ENCODE results near the gene BTBD18.

BTBD18 gene

DNA sequence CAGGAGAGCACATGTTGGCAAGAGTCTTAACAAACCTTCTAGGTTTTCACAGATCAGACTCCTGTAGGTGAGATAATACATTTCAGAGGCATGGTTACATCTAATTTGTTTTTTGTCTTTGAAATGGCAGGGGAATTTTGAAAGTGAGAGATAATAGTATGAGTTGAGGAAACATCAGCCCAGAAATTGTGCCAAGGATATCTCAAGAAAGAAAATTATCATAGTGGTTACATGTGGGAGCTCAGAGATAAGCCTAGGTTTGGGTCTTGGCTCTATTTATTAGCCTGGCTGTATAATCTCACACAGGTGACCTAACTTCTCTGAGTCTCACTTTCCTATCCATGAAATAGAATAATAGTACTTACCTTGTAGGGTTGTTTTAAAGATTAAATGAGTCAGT is 443 bp downstream of the BTBD18 start:
- H3K4me3 ChIP-seq (ENCODE audit: low read depth, low read length), result no peak overlapping the region
- TF ChIP-seq, protein P1, sequence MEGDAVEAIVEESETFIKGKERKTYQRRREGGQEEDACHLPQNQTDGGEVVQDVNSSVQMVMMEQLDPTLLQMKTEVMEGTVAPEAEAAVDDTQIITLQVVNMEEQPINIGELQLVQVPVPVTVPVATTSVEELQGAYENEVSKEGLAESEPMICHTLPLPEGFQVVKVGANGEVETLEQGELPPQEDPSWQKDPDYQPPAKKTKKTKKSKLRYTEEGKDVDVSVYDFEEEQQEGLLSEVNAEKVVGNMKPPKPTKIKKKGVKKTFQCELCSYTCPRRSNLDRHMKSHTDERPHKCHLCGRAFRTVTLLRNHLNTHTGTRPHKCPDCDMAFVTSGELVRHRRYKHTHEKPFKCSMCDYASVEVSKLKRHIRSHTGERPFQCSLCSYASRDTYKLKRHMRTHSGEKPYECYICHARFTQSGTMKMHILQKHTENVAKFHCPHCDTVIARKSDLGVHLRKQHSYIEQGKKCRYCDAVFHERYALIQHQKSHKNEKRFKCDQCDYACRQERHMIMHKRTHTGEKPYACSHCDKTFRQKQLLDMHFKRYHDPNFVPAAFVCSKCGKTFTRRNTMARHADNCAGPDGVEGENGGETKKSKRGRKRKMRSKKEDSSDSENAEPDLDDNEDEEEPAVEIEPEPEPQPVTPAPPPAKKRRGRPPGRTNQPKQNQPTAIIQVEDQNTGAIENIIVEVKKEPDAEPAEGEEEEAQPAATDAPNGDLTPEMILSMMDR (IDR thresholded peaks at IDR 0.05; ENCODE audit: borderline replicate concordance, insufficient read depth, low read depth, low read length), result no peak

DNA sequence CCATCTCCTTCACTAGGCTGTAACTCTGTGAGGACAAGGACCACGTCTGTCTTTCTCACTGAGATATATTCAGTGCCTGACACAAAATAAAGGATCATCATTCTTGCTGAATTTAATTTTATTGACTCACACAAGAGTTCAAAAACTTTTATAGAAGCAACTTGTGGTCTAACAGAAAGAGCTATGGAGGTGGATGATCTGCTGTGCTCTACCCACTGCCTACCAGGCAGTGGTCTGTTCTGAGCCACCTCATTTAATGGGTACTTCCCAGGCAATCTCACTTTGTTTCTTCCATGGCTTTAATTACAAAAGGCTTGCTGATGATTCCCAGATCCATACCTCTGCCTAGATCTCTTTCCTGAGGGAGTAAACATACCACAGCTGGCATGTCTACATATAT is 4.7 kb downstream of the BTBD18 start:
- TF ChIP-seq, protein P1 (IDR thresholded peaks at IDR 0.05; ENCODE audit: borderline replicate concordance, insufficient read depth, low read depth, low read length), result no peak
- no peak overlapping the region for H3K4me3 ChIP-seq (ENCODE audit: low read depth, low read length)

DNA sequence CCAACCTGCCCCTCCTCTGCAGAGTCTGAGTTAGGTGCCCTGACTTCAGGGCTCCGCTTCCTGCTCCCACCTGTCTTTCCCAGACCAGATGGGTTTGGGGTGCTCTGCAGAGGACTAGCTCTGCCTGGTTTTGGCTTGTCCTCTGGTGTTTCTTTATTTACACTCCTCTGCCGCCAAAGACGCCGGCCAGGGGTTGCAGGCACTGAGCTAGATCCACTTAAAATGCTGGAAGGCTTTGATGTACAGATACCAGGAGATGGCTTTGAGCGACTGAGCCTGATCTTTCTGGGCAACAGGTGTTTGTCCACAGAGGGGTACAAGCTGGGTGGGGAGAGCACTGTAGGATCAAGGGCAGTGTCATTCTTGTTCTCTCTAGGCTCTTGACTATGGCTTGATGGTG is 6.4 kb downstream of the BTBD18 start:
- no peak overlapping the region for H3K4me3 ChIP-seq (ENCODE audit: low read depth, low read length)
- TF ChIP-seq, protein P1 (IDR thresholded peaks at IDR 0.05; ENCODE audit: borderline replicate concordance, insufficient read depth, low read depth, low read length), result no peak

DNA sequence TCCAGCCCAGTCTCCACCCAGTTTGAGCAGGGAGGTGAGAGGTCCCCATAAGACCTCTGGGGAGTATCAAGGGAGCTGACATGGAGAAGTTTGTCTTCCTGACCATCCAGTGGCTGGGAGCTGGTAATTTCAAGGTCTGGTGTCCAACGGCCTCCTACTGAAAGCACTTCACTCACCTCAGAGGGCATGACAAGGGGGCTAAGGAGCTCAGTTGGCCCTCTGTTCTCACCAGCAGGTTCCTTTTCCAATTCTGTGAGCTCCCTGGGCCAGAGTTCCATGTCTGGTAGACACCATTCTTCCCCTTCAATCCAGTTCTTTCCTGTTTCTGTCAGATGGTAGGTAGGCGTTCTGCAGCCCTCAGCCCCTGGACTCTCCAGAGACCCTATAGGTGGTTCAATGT is 7.3 kb downstream of the BTBD18 start:
- TF ChIP-seq, protein P1 (IDR thresholded peaks at IDR 0.05; ENCODE audit: borderline replicate concordance, insufficient read depth, low read depth, low read length), result no peak
- H3K4me3 ChIP-seq (ENCODE audit: low read depth, low read length), result no peak overlapping the region

DNA sequence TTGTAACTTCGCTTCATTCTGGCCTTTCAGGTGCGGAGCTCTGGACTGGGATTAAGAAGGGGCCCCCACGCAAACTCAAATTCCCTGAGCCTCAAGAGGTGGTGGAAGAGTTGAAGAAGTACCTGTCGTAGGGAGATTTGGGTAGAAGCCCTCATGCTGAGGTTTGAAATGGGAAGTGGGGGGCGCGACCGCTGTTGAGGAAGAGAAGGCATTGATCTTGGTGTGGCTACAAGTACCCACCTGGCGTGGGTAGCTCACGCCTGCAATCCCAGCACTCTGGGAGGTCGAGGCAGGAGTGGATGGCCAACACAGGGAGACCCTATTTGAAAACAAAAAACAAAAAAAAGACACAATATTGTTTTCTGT is 9.5 kb downstream of the BTBD18 start:
- TF ChIP-seq, protein P1 (IDR thresholded peaks at IDR 0.05; ENCODE audit: borderline replicate concordance, insufficient read depth, low read depth, low read length), result no peak
- peak overlapping the region; percentile 95 for H3K4me3 ChIP-seq (ENCODE audit: low read depth, low read length)

DNA sequence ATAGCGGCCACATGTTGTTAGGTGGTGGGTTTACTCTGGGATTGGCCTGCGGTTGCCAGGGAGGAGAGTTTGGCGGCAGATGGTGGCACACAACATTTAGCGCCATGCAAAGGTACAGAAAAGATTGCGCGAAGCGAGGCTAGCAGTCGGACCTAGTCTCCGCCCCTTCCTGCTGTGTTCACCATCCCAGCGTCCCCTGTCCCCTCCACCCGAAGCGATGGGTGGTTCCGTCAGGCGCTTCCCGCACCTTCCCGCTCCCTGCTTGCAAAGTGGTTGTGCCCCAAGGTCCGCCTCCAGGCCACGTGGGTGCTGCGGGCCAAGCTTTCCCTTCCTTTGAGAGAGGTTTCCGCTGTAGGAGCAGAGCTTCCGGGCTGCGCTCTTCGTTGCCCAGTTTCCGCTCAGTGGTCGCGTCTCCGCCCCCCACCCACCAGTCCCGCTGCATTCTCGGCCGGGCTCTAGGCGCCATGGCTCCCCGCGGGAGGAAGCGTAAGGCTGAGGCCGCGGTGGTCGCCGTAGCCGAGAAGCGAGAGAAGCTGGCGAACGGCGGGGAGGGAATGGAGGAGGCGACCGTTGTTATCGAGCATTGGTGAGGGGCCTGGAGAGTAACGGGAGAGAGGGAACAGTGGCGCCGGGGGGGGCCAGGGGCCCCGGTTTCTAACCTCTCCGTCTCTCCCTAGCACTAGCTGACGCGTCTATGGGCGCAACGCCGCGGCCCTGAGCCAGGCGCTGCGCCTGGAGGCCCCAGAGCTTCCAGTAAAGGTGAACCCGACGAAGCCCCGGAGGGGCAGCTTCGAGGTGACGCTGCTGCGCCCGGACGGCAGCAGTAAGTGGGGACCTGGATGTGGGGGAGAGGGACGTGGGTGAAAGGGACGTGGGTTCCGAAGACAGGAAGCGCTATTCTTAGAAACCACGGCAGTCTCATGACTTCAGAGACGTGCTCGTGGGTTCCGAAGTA is 10.2 kb downstream of the BTBD18 start, which contains the start of gene SELENOH:
Gene SELENOH, plus strand, starts transcription at position 360 of the 955 bp plus-strand sequence. Its CDS starts 105 bp downstream, at position 465.
- TF ChIP-seq, protein P1 (IDR thresholded peaks at IDR 0.05; ENCODE audit: borderline replicate concordance, insufficient read depth, low read depth, low read length), result no peak
- H3K4me3 ChIP-seq (ENCODE audit: low read depth, low read length), result peak within 1 kb of the TSS; percentile 95
